ENCODE measurements around the gene ETV4. TPM values are rescaled to one million over a fixed set of nuclear protein-coding genes. Genes with fewer than 3 reads are reported as not detected.

Gene ETV4
- total RNA-seq, 2 donors from 2014 or later = 51.1 to 83.0 TPM

DNA sequence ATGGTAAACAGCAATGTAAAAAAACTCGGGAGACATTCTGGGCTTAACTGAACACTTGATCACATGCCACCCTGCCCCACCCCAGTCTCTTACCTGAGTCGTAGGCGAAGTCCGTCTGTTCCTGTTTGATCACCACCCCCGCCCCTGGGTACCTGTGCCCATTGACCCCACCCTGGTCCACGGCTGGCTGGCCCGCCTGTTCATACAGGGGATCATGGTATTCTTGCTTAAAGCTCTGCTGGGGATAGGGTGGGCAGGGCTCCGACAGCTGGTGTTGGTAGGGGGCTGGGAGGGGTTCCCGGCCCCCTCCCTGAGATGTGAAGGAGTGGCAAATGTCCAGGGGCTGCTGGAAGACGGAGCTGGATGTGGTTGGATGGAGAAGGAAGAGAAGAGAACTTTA is 13.6 kb downstream of the ETV4 start:
- Histone ChIP-seq H3K9me3 (ENCODE audit: control insufficient read depth, low read length) (no peaks in the 10 kb centered on the region), H3K4me1 (ENCODE audit: control insufficient read depth, insufficient read depth, low read length) (peaks cover 18% of the 10 kb centered on the region), H3K9ac (ENCODE audit: extremely low read depth, low read length, poor library complexity, severe bottlenecking) (no peak overlapping the region), H3K36me3 (ENCODE audit: control insufficient read depth, insufficient read depth, low read length) (peaks cover 68% of the 10 kb centered on the region), H3K27me3 (ENCODE audit: control insufficient read depth, insufficient read depth, low read length, poor library complexity, severe bottlenecking) (no peaks in the 10 kb centered on the region), H3K4me3 (ENCODE audit: low read length) (no peak overlapping the region), H3K27ac (ENCODE audit: low read depth, low read length) (no peak overlapping the region)
- Mint-ChIP-seq H3K27me3 (ENCODE audit: insufficient read depth) (no peaks in the 10 kb centered on the region), H3K36me3 (ENCODE audit: low read depth) (peaks cover 44% of the 10 kb centered on the region), H3K4me3 (no peak overlapping the region), H3K27ac (peak overlapping the region; percentile 17), H3K4me1 (peaks cover 33% of the 10 kb centered on the region), H3K9me3 (no peaks in the 10 kb centered on the region)
- 97 to 100% methylated on average over 6 to 10 of the region's 10 CpGs for WGBS, 2 experiments (ENCODE audit: insufficient coverage in 1 of 2, insufficient read length in 1 of 2)
- no peak for DNase-seq
- TF ChIP-seq, protein P1, sequence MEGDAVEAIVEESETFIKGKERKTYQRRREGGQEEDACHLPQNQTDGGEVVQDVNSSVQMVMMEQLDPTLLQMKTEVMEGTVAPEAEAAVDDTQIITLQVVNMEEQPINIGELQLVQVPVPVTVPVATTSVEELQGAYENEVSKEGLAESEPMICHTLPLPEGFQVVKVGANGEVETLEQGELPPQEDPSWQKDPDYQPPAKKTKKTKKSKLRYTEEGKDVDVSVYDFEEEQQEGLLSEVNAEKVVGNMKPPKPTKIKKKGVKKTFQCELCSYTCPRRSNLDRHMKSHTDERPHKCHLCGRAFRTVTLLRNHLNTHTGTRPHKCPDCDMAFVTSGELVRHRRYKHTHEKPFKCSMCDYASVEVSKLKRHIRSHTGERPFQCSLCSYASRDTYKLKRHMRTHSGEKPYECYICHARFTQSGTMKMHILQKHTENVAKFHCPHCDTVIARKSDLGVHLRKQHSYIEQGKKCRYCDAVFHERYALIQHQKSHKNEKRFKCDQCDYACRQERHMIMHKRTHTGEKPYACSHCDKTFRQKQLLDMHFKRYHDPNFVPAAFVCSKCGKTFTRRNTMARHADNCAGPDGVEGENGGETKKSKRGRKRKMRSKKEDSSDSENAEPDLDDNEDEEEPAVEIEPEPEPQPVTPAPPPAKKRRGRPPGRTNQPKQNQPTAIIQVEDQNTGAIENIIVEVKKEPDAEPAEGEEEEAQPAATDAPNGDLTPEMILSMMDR (conservative IDR thresholded peaks at IDR 0.05) = no peak

DNA sequence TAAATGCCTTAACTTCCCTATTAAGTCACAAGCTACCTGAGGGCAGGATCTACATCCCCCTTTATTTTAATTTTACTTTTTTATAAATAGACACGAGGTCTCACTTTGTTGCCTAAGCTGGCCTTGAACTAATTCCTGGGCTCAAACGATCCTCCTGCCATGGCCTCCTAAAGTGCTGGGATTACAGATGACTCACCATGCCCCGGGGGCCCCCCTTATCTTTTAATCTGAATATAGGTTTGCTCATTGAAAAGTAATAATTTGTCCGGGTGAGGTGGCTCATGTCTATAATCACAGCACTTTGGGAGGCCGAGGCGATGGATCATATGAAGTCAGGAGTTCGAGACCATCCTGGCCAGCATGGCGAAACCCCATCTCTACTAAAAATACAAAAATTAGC is 14.2 kb downstream of the ETV4 start:
- H3K36me3 ChIP-seq (ENCODE audit: control insufficient read depth, insufficient read depth, low read length) = peaks cover 73% of the 10 kb centered on the region
- H3K9ac ChIP-seq (ENCODE audit: extremely low read depth, low read length, poor library complexity, severe bottlenecking) = no peak overlapping the region
- H3K27me3 ChIP-seq (ENCODE audit: control insufficient read depth, insufficient read depth, low read length, poor library complexity, severe bottlenecking) = no peaks in the 10 kb centered on the region
- no peak overlapping the region for H3K4me3 ChIP-seq (ENCODE audit: low read length)
- no peak overlapping the region for H3K27ac ChIP-seq (ENCODE audit: low read depth, low read length)
- Mint-ChIP-seq H3K9me3 (no peaks in the 10 kb centered on the region), H3K27ac (no peak overlapping the region), H3K36me3 (ENCODE audit: low read depth) (peaks cover 48% of the 10 kb centered on the region), H3K4me1 (peaks cover 36% of the 10 kb centered on the region), H3K27me3 (ENCODE audit: insufficient read depth) (no peaks in the 10 kb centered on the region), H3K4me3 (no peak overlapping the region)
- TF ChIP-seq, protein P1 (conservative IDR thresholded peaks at IDR 0.05) = no peak
- WGBS, 2 experiments (ENCODE audit: insufficient coverage in 1 of 2, insufficient read length in 1 of 2) = 61 to 91% methylated on average over 2 to 8 of the region's 8 CpGs
- peaks cover 18% of the 10 kb centered on the region for H3K4me1 ChIP-seq (ENCODE audit: control insufficient read depth, insufficient read depth, low read length)
- H3K9me3 ChIP-seq (ENCODE audit: control insufficient read depth, low read length) = no peaks in the 10 kb centered on the region
- no peak for DNase-seq

DNA sequence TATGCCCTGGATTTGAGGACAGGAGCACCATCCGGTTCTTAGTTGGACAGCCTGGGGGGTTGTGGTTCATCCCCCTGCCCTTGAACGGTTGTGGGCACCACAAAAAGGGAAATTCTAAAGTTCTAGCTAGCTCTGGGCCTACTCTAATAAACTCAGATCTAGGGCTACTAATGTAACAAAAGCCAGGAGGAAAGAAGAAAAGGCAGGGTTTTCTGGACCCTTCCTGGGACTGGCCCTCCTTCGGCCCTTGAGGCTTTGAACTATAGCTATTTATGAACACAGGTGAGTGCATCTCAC is 15.1 kb downstream of the ETV4 start:
- no peaks in the 10 kb centered on the region for H3K9me3 ChIP-seq (ENCODE audit: control insufficient read depth, low read length)
- H3K27ac Mint-ChIP-seq = peak overlapping the region; percentile 94
- H3K4me3 ChIP-seq (ENCODE audit: low read length) = peak overlapping the region; percentile 70
- H3K36me3 Mint-ChIP-seq (ENCODE audit: low read depth) = peaks cover 40% of the 10 kb centered on the region
- H3K4me3 Mint-ChIP-seq = peak overlapping the region; percentile 53
- H3K9me3 Mint-ChIP-seq = no peaks in the 10 kb centered on the region
- no peaks in the 10 kb centered on the region for H3K27me3 ChIP-seq (ENCODE audit: control insufficient read depth, insufficient read depth, low read length, poor library complexity, severe bottlenecking)
- no peaks in the 10 kb centered on the region for H3K27me3 Mint-ChIP-seq (ENCODE audit: insufficient read depth)
- no peak for DNase-seq
- peak overlapping the region; percentile 32 for H3K27ac ChIP-seq (ENCODE audit: low read depth, low read length)
- H3K36me3 ChIP-seq (ENCODE audit: control insufficient read depth, insufficient read depth, low read length) = peaks cover 71% of the 10 kb centered on the region
- peaks cover 37% of the 10 kb centered on the region for H3K4me1 Mint-ChIP-seq
- WGBS, 2 experiments (ENCODE audit: insufficient coverage in 1 of 2, insufficient read length in 1 of 2) = 19 to 73% methylated on average over 1 to 3 of the region's 3 CpGs
- TF ChIP-seq, protein P1 (conservative IDR thresholded peaks at IDR 0.05) = no peak
- H3K4me1 ChIP-seq (ENCODE audit: control insufficient read depth, insufficient read depth, low read length) = peaks cover 23% of the 10 kb centered on the region
- peak overlapping the region; percentile 17 for H3K9ac ChIP-seq (ENCODE audit: extremely low read depth, low read length, poor library complexity, severe bottlenecking)
